Measurements from ENCODE around the gene SCN2B.

The SCN2B gene

DNA sequence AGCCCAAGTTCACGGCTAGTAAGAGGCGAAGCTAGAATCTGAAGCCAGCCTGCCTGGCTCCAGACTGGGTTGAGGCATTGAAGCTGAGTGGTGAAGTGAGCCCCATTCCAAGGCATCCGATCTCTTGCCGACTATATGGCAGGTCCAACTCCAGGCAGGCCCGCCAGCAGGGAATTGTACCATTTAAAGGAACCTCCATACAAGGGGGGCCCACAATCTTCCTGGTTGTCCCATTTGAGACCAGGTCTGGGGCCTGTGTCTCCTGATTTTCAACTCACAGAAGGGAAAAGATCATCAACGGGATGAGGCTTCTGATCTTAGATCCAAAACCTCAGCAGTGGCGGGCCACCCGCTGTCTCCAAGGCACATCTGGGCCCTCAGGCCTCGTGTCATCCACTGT is 4.1 kb downstream of the SCN2B start:
- no peak for DNase-seq

DNA sequence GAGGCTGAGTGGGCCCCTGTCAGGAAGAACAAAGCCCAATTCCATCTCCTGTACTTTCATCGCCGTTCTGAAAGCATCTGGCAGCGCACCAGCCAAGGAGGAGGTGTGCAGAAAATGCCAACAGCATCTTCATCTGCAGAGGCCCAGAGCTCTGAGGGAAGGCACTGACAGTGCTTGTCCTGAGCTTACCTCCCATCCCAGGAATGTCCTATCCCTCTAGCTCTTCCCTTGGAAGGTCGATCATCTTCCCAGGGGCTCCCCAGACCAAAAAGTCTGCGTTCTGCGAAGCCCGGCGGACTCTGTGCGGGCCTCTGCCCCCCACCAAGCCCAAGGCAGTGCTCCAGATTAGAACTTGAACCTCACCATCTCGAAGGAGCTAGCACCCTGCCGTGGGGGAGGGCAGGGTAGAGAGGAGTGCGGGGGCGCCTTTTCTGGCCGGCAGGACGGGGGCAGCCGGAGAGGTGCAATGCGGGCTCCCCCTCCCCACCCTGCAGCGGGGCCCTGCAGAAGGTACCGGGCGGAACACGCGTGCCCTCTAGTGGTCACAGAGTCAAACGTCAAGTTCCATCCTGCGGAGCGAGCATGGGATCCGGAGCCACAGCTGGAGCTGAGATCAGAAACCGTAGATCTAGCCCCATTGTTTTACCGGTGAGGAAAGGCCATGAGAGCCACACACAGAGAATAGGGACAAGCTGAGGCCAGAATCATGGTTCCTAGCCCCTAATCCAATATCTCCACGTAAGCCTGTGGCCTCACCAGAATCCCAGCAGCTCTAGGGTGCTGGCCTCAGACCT is 5.0 kb downstream of the SCN2B start:
- peak; percentile 45 to 52 for DNase-seq

DNA sequence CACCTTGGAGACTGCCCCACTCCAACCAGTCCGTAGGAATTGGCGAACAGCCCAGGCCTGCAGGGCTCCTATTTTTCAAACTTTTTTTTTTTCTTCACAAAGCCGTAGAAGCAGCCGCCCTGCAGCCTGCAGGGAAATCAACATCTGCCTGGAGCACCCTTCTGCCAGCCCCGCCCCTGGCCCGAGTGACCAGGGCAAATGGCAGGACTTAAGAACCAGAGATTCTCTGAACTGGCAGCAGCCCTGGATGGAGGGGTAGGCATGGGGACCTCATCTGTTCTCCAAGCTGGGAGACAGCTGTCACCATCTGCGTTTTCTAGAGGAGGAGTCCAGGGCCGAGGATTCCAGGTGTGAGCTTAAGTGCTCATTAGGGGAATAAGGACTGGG is 5.6 kb downstream of the SCN2B start:
- no peak for DNase-seq

DNA sequence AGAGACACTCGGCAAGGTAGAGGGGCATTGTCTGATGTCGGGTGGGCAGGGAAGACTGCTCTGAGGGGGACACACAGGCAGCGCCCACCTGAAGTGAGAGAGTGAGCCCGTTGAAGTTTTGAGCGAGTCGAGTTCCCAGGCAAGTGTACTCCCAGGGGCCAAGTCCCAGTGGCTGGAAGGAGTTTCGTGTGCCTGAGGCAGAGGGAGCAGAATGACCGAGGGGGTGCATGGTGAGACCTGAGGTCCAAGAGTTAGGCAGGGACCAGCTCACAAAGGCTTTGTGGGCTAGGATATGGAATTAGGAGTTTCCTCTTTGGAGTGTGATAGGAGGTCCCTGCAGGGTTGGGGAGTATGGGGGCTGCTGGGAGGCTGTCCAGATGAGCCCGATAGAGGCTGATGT is 6.2 kb downstream of the SCN2B start:
- no peak for DNase-seq

DNA sequence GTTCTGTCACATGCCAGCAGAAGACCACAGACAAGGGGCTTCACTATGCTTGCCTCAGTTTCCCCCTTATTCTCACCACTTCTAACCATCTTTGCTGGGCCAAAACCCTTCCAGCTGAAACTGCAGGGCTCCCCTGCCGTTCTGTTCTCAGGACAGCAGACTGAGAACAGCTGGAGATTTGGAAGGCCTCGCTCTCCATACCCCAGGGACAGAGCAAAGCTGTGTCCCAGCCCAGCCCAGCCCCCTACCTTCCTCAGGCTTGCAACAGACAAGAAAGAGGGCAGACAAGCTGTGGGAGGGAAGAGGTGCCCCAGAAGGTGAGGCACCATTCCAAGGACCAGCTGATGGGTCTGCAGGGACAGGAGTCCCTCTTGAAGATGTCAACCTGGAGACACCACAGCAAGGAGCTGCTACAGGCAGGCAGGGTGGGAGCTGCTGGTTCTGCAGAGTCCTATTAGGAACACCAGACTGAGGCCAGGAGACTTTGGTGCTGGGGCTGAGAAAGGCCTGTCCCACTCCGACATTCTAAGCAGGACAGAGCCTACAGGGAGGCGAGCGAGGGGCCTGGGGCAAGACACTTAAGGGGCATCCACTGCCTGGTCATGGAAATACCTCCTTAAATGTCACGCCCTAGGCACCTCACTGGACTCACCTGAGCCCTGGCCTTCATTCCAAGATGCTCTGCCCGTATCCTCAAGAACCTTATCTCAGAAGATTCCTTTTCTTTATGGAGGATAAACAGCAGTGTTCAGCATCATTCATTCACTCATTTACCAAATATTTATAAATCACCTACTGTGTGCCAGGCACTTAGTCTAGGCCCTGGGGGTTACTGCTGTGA is 6.9 kb downstream of the SCN2B start:
- no peak for DNase-seq

DNA sequence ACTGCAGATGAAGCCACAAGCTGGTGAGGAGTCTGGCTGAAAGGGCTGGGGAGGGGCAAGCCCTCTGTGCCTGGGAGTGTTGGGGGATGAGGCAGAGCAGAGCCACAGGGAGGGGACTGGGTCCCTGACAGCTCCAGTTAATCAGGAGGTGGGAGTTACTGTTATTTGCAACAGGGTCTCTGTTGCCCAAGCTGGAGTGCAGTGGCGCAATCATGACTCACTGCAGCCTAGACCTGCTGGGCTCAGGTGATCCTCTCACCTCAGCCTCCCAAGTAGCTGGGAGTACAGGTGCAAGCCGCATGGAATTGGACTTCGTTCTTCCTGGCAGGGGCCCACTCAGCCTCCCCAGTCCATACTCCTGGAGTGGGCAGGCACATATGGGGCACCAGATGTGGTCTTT is 7.7 kb downstream of the SCN2B start:
- DNase-seq: no peak

DNA sequence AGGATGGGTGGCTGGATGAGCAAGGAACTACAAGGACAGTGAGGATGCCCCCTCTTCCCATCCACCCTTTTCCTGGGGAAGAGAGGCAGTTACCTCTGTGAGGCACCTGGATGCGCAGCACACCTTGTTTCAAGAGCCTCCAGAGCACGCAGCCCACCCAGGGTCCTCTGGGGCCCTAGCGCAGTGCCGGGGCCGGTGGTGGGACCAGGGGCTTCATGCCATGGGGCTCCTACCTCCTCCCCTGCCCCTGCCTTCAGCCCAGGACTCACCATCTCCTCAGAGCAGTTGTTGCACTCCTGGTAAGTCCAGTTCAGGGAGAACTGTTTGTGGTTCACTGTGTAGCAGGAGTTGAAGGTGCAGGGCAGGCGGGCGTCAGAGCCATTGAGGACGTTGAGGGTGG is 8.1 kb downstream of the SCN2B start:
- no peak for DNase-seq

DNA sequence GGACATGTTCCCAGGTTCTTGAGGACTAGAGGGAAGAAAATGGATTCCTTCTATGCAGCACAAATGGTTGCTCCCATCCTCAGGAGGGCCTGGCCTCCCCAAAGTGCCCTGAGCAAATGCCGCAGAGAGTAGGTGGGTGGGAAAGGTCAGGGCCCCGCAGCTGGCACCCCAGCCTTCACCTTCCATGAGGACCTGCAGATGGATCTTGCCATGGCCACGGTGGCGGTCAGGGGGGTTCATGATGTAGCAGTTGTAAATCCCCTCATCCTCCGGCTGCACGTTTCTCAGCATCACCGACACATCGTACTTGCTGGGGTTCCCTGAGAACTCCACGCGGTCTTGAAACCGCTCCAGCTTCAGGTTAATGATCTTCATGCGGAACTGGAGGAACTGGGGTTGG is 8.5 kb downstream of the SCN2B start:
- DNase-seq: no peak

DNA sequence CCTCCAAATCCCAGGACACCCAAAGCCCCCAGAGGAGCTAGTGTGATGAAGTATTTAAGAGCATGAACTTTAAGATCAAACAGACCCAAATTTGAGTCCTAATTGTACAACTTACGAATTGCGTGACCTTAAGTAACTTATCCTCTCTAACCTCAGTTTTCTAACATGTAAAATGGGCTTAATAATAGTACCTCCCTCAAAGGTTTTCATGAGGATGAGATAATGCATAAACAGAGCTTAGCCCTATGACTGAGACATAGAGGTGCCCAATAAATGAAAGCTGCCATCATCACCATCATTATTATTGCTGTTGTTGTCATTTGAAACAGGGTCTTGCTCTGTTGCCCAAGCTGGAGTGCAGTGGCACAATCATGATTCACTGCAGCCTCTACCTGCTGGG is 9.2 kb downstream of the SCN2B start:
- DNase-seq: no peak

DNA sequence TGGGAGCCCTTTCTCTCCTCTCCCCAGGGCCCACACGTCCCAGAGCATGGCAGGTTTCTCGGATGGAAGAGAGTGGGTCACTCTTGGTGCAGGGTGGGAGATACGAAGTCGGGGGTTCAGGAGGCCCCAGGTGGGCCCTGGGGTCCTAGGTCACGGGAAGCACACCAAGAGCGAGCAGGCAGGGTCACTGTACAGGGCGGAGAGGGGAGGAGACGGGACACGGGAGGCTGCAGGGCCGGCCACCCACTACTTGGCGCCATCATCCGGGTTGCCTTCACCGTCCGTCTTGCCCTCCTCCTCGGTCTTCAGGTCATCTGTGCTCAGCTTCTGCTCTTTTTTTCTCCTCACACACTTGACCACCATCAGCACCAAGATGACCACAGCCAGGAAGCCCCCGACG is 9.8 kb downstream of the SCN2B start:
- no peak for DNase-seq

DNA sequence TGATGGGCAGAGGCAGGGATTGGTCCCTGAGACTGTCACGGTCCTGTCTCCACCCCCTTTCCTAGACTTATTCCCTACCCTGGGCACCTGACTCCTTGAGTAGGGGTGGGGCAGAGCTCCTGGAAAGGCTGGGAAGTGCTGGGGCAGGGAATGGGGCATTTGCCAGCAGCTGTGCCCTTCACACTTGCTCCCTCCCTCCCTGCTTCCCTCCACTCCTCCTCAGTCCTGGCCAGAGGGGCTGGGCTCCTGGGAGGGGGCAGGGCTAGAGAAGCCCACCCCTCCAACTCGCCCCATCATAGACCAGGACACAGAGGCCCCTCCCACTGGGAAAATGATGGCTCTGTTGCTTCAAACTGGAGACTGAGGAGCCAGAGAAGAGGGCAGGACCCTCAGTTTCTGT is 11.6 kb downstream of the SCN2B start:
- no peak for DNase-seq

DNA sequence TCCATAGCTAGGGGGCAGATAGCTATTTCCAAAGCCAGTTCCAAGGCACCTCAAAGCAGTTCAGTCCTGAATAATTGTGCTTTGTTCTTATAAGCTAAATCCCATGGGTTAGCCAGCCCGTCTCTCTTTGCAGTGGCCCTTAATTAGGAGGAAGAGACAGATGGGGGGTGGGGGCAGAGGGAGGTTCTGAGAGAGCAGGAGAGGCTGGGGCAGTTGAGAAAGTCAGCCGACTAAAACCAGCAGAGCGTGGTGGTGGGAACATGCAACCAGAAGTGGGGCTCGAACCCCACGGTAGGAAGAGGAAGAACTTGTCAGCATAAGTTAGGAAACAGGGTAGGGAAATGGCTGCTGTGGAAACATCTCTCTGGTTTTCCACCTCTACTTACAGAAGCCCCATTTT is 12.9 kb downstream of the SCN2B start:
- DNase-seq: no peak

DNA sequence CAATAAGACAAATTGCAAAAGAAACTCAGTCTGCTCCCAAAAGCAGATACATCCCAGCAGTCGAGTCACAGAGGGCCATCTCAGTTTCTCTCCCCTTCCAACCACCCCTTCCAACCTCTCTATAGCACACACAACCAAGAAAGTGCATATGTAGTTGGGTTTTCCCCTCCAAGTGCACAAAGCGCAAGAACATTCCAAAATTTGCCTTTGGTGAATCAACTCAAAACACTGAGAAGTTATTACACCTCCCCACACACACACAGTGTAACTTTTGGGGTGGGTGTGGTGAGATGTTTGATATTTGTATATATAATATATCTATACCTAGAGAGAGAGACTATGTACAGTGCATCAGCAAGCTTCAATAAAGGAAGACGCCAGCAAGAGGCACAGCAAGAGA is 13.6 kb downstream of the SCN2B start:
- no peak for DNase-seq

DNA sequence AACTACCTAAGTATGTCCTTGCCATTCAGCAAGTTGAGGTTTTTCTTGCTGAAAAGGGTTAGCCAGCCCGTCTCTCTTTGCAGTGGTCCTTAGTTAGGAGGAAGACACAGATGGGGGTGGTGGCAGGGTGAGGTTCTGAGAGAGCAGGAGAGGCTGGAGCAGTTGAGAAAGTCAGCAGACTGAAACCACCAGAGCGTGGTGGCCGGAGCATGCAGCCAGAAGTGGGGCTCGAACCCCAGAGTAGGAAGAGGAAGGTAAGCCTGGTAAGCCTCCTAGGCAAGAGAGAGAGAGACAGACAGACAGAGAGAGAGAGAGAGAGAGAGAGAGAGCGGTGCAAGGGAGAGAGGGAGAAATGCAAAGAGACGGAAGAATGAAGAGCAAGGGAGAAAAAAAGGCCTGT is 14.7 kb downstream of the SCN2B start:
- no peak for DNase-seq

DNA sequence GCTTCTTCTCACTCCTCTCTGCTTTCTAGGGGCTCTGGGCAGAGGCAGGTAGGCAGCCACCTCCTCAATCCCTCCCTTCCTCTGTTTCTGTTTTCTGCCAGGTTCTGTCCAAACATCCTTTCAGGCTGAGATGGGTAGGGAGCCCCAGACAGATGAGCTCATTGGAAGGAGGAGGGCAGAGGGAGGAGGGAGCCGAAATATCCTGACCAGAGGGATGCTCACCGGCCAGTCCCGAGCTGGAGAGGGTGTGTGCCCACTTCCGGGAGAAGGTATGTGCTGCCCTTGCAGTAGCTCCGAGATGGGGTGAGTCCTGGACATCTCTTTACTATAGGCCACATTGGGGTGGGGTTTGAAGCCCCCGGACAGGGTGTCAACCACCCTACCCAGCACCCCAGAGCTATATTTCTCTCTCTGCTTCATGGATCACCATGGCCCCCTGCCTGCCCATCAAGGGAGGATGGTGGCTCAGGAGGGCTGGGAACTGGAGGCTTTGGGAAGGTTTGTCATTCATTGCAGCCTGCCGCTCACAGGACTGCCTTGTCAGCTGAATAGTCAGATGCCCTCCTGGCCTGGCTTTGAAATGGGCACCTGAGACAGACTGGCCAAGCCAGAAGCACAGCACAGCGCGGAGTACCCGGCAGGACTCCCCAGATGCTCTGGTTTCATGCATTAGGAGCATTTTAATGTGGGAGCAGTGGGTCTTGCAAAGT is 19.1 kb downstream of the SCN2B start:
- no peak for DNase-seq

DNA sequence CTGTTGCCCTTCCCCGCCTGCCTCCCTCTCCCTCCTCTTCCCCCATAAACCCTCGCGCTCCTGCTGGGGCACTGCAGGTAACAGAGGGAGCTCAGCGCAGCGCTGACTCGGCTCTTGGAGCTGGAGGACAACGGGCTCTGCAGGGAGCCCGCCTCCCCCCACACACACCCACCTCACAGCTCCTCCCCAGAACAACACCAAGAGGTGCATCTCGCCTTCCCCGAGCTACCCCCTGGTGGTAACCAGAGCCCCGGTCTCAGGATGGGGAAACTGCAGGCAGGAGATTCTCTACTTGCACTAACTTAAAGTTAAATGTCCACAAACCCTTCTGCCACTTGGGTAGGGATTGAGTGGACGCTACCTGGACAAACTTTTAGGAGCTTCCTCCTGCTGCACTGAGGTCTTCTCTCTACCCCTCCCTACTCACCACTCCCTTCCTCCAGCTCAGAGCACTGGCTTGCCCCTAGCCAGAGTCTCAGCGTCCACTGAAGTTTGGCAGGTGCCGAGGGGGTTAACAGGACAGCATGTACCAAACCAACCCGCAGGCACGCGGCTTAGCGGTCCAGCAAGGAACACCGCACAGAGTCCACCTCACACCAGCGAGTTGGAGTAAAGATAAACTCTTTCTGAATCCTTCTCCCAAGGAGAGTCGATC is 19.8 kb downstream of the SCN2B start:
- DNase-seq: no peak

DNA sequence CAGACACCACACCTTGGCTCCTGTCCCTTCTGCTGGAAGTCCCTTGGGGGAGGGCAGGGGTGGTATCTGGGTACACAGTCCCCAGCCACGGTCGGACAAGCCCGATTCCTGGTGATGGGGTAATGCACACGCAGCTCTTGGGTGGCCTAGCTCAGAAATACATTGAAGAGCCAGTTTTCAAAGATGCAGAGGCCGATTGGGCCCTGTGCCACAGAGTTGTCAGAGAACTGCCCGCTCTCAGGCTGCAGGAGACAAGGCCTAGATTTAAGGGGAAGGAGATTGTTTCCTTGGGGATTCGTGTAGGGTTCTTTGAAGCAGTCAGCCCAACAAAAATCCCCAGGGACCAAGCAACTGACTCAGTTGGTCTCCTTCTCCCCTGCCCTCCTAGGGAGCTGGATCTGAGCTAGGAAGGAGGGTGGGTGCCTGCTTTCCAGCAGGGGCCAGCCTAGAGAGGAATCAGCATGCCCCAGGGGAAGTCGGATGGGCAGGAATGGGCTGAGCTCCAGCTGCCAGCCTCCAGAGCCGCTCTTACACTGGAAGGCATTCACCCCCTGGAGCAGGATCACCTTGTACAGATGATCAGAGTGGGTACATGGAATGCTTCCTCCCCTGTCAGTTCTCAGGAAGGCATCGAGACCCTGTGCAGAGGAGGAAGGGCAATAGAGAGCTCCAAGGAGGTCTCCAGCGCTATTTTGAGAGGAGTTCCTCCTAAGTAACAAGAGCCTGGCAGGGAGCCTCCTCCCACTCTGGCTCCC is 20.5 kb downstream of the SCN2B start:
- DNase-seq: no peak

DNA sequence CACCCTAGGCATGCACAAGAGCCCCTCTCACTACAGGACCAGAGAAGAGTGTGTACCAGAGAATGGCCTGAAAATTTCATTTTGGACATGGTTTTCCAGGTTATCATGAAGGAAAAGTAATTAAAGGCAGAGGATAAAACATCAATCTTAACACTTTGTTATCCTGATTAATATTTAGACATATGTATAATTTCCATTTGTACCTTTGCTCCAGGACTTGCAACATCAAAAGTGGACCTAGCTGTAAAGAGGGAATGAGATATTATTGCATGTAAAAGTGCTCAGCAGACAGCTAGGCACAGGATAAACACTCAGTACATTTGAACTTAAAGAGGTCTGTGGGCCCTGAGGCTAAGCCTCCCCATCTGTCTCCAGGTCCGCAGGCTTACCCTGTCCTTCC is 21.8 kb downstream of the SCN2B start:
- DNase-seq: no peak

DNA sequence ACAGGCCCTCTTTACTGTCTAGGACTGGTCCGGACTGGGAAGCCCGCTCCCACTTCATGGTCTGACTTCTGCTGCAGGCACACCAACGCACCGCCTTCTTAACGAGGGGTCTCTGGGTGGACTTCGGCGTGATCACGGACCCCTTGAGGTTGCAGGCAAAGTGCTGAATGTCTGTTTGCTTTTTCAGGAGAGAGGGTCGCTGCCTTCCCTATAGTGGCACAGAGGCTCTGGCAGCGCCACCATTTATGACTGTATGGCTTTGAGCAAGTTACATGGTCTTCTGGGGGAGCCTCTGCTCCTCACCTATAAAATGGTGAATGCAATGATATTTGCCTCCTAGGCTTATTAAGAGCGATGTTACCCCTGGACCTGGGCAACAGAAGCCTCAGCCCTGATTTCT is 22.5 kb downstream of the SCN2B start:
- DNase-seq: no peak

DNA sequence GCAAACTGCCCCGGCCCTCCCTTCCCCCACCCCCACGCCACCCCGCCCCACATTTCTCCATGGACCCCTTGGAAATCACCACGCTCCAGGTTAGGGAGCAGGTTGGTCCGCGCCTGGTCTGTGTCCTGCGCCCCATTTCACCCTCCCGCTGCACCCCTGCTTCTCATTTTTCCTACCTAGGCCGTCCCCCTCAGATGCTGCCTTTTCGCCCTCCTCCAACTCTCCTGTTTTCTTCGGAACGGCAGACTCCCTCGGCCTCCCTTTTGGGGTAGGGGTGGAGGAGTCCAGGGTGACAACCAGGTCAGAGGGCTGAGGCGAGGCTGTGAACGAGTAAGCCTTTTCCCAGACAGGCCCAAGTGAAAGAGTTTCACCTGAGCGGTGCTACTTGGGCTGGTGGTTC is 22.9 kb downstream of the SCN2B start:
- DNase-seq: no peak

DNA sequence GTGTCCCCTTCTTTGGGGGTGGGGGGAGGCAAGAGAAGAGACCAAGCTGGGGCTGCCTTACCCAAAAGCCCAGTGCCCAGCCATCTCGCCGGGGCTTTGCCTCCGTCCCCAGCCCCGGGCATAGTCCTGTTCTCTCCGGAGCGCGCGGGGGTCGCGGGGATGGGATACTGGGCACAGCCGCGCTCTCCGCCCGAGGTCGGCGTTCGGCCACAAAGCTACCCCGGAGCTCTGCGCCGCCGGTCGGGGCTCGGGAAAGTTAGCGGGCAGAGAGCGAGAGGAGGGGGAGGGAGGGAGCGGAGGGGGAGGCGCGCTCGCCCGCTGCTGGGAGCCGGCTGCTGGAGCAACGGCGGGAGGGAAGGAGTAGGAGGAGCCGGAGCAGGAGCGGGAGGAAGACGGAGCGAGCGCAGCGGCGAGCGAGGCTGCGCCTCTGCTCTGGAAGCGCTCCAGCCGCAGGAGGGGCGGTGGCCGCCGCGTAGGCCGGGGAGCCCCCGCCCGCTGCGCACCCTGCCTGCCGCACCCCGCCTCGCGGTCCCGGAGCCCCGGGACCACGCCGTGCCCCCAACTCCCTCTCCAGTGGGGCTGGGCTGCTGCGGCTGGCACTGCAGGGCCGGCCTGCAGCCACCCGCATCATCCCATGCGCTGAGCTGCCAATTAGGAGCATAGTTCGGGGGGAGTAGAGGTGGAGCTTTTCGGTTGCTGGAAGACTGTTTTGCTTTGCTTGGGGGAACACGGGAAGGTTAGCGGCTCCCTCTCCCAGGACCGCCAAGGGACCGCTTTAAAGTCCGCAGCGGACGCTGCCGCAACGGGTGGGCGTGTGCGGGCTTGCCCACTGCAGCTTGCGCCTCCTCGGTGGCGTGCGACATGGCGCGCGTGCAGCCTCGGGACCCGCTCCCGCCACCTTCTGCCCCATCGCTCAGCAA is 23.6 kb downstream of the SCN2B start, which contains the start of gene SCN4B:
Gene SCN4B (minus strand): TSS at position 272 of the 920 bp plus-strand sequence. CDS start 150 bp downstream, at position 122.
- no peak for DNase-seq
